DOHH2 (cell line): ENCODE results near the gene NOS3.

Source experiments
- H3F3A ChIP-seq: fragments of 200-600 bp; sonication (generic), shearing (Covaris generic); 2 replicates; pipeline ENCODE4 v1.6.0; 2016; ENCODE audit warnings: antibody characterized with exemption, mild to moderate bottlenecking; ENCODE audit not compliant: control insufficient read depth, insufficient read depth
- H3K27ac ChIP-seq: fragments of 200-600 bp; sonication (generic); 2 replicates; pipeline ENCODE4 v1.5.1; 2014; ENCODE audit warnings: low read depth, mild to moderate bottlenecking, low read length, moderate library complexity
- H3K27me3 ChIP-seq: fragments of 200-600 bp; sonication (generic); 2 replicates; pipeline ENCODE4 v1.6.1; 2014; ENCODE audit warnings: mild to moderate bottlenecking, low read length, mixed read lengths; ENCODE audit not compliant: control insufficient read depth
- H3K36me3 ChIP-seq: fragments of 200-600 bp; sonication (generic); 2 replicates; pipeline ENCODE4 v1.6.1; 2014; ENCODE audit warnings: mild to moderate bottlenecking, low read length, moderate library complexity, mixed read lengths; ENCODE audit not compliant: control insufficient read depth
- H3K4me1 ChIP-seq: fragments of 200-600 bp; sonication (generic); 2 replicates; pipeline ENCODE4 v1.6.1; 2014; ENCODE audit warnings: mild to moderate bottlenecking, low read length, mixed read lengths; ENCODE audit not compliant: control insufficient read depth
- H3K4me2 ChIP-seq: fragments of 200-600 bp; sonication (generic); 2 replicates; pipeline ENCODE4 v1.6.0; 2014; ENCODE audit warnings: mild to moderate bottlenecking, low read length, moderate library complexity
- H3K4me3 ChIP-seq: fragments of 200-600 bp; sonication (generic); 2 replicates; pipeline ENCODE4 v1.5.1; 2014; ENCODE audit warnings: mild to moderate bottlenecking, low read length, mixed read lengths
- H3K79me2 ChIP-seq: fragments of 200-600 bp; sonication (generic); 2 replicates; pipeline ENCODE4 v1.6.1; 2014; ENCODE audit warnings: mild to moderate bottlenecking, low read length, mixed read lengths; ENCODE audit not compliant: control insufficient read depth
- H3K9me2 ChIP-seq: fragments of 200-600 bp; sonication (generic); replicated peaks from 2 replicates; pipeline ENCODE4 v1.6.1; 2014; ENCODE audit warnings: mild to moderate bottlenecking, low read length, mixed read lengths; ENCODE audit not compliant: control insufficient read depth
- H3K9me3 ChIP-seq: fragments of 200-600 bp; sonication (generic); 2 replicates; pipeline ENCODE4 v1.6.1; 2014; ENCODE audit warnings: antibody characterized with exemption, low read length, mixed read lengths; ENCODE audit not compliant: control insufficient read depth, insufficient read depth
- H4K20me1 ChIP-seq: fragments of 200-600 bp; sonication (generic); 2 replicates; pipeline ENCODE4 v1.6.0; 2014; ENCODE audit warnings: low read depth, mild to moderate bottlenecking, antibody characterized with exemption, low read length, moderate library complexity; ENCODE audit not compliant: control insufficient read depth, insufficient read depth
- EZH2phosphoT487 ChIP-seq: fragments of 200-600 bp; sonication (generic); IDR thresholded peaks from 2 replicates; pipeline ENCODE4 v1.6.1; 2017; ENCODE audit warnings: borderline replicate concordance, mild to moderate bottlenecking, antibody characterized with exemption, low read length, moderate library complexity, mixed read lengths
- TF ChIP-seq, protein P1 (sequence below): fragments of 200-600 bp; sonication (generic); IDR thresholded peaks from one replicate; pipeline ENCODE4 v1.5.1; 2014; ENCODE audit warnings: antibody characterized with exemption, mild to moderate bottlenecking, low read depth, low read length; ENCODE audit not compliant: poor library complexity, severe bottlenecking

The NOS3 gene

DNA sequence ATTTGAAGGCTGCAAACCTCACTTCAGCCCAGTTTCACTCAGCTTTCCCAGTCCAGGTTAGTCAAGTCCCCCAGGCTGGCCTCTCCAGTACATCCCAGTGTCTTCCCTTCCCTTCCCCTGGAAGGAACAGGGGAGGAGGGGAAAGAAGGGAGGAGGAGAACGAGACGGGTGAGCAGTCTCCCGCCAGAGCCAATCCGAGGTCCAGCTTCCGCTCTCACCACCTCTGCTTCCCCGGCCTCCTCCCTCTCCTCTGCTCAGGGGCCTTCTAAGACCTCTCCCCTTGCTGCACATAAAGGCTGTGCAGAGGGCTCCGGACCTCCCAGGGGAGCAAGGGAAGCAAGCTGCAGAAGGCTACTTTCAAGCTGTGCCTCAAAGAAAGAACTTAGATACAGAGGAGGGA, 29.4 kb downstream of the NOS3 start:
- Histone ChIP-seq H3K4me3 (no peak overlapping the region), H3K9me2 (no peaks in the 10 kb centered on the region), H3K4me2 (no peak overlapping the region), H3K27me3 (peaks cover 23% of the 10 kb centered on the region), H3K27ac (no peak overlapping the region), H3F3A (no peaks in the 10 kb centered on the region), H3K36me3 (no peaks in the 10 kb centered on the region), H4K20me1 (no peaks in the 10 kb centered on the region), H3K79me2 (no peaks in the 10 kb centered on the region), H3K4me1 (peaks cover 20% of the 10 kb centered on the region), H3K9me3 (no peaks in the 10 kb centered on the region)
- TF ChIP-seq EZH2phosphoT487, result no peak
- TF ChIP-seq, protein P1, sequence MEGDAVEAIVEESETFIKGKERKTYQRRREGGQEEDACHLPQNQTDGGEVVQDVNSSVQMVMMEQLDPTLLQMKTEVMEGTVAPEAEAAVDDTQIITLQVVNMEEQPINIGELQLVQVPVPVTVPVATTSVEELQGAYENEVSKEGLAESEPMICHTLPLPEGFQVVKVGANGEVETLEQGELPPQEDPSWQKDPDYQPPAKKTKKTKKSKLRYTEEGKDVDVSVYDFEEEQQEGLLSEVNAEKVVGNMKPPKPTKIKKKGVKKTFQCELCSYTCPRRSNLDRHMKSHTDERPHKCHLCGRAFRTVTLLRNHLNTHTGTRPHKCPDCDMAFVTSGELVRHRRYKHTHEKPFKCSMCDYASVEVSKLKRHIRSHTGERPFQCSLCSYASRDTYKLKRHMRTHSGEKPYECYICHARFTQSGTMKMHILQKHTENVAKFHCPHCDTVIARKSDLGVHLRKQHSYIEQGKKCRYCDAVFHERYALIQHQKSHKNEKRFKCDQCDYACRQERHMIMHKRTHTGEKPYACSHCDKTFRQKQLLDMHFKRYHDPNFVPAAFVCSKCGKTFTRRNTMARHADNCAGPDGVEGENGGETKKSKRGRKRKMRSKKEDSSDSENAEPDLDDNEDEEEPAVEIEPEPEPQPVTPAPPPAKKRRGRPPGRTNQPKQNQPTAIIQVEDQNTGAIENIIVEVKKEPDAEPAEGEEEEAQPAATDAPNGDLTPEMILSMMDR, result no peak

DNA sequence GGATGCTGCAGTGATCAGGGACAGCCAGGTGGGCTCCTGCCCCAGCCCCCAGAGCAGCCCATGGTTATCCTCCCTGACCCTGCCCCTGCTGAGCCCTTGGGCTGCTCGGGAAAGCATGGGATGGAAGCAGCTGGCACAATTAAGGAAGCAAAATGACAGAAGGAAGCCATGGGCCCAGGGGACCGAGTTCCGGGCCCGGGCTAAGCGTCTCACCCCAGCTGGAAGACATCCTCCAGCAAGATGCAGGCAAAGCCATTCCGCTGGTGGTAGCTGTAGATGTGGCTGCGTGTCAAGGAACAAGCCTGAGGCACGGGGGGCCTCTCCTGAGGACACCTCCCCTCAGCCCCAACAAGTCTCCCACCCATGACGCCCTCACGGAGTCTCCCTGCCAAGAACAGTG, 32.4 kb downstream of the NOS3 start:
- H4K20me1 ChIP-seq, result no peaks in the 10 kb centered on the region
- H3K27me3 ChIP-seq, result peaks cover 23% of the 10 kb centered on the region
- no peaks in the 10 kb centered on the region for H3K9me2 ChIP-seq
- no peaks in the 10 kb centered on the region for H3K36me3 ChIP-seq
- H3K9me3 ChIP-seq, result no peaks in the 10 kb centered on the region
- H3K4me2 ChIP-seq, result no peak overlapping the region
- TF ChIP-seq, protein P1, result no peak
- no peak for TF ChIP-seq EZH2phosphoT487
- H3K79me2 ChIP-seq, result no peaks in the 10 kb centered on the region
- H3F3A ChIP-seq, result no peaks in the 10 kb centered on the region
- H3K4me1 ChIP-seq, result peaks cover 12% of the 10 kb centered on the region
- no peak overlapping the region for H3K4me3 ChIP-seq
- no peak overlapping the region for H3K27ac ChIP-seq

DNA sequence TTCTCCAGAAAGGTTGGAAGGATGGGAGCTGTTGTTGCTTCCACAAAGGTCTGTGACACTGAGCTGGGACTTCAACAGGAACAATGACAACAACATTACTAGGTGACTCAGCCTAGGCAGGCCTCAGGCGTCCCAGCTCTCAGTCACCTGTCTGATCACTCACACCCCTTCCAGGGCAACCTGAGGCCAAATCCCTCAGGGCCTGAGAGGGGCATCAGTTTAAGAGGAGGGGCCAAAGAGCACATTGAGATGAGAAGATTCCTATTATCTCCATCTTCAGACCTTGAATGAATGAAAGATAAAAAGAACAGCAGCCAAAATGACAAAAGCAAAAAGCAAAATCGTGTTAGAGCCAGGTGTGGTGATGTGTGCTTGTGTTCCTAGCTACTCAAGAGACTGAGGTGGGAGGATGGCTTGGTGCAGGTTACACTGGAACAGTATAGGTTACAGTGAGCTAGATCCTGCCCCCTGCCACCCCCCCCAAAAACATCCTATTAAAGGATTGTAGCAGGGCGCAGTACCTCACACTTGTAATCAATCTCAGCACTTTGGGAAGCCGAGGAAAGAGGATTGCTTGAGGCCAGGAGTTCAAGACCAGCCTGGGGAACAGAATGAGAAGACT, 33.7 kb downstream of the NOS3 start, which contains the start of gene ATG9B:
Gene ATG9B, minus strand, starts transcription at position 60 of the 622 bp plus-strand sequence. CDS start 71 bp downstream, outside the sequence.
- no peaks in the 10 kb centered on the region for H3K9me3 ChIP-seq
- H3K4me3 ChIP-seq, result no peak within 1 kb of the TSS
- H3F3A ChIP-seq, result no peaks in the 10 kb centered on the region
- peaks cover 17% of the 10 kb centered on the region for H3K4me1 ChIP-seq
- H4K20me1 ChIP-seq, result no peaks in the 10 kb centered on the region
- no peak within 1 kb of the TSS for H3K27ac ChIP-seq
- TF ChIP-seq, protein P1, result no peak
- no peak for TF ChIP-seq EZH2phosphoT487
- H3K79me2 ChIP-seq, result peaks cover 13% of the 10 kb centered on the region
- no peaks in the 10 kb centered on the region; the same call in 1 of the 2 replicates for H3K36me3 ChIP-seq
- H3K27me3 ChIP-seq, result peaks cover 20% of the 10 kb centered on the region
- no peak within 1 kb of the TSS for H3K4me2 ChIP-seq
- H3K9me2 ChIP-seq, result no peaks in the 10 kb centered on the region
